ENCODE measurements around the gene LRRFIP1. TPM values are rescaled to one million over a fixed set of nuclear protein-coding genes. Genes with fewer than 3 reads are reported as not detected.

Gene LRRFIP1
- total RNA-seq, 3 donors from 2014 or later (not counting 1 experiment from before 2014, with no cell fraction given): 163 to 207 (median 188) TPM

GRCh38 chr2:237581751-237582746, 45.3 kb upstream of the LRRFIP1 start:
- Mint-ChIP-seq H3K27me3 (ENCODE audit: low read depth in 2 of 2) (peaks cover 0 to 4% of the 10 kb centered on the region in 2 donors), H3K9me3 (no peaks in the 10 kb centered on the region), H3K4me1 (no peaks in the 10 kb centered on the region), H3K4me3 (no peak overlapping the region), H3K27ac (no peak overlapping the region), H3K36me3 (no peaks in the 10 kb centered on the region)
- intact Hi-C loops (cut with micrococcal nuclease): loop anchor here (1.0 kb wide), 1 partner anchor 163 kb away; no protein-coding TSS in a partner anchor
- H3K4me3 ChIP-seq (ENCODE audit: low read length): no peak overlapping the region
- no peak for TF ChIP-seq CTCF (IDR thresholded peaks at IDR 0.05)
- no peaks in the 10 kb centered on the region for H3K9me3 ChIP-seq (ENCODE audit: control insufficient read depth, insufficient read depth, low read length)
- no peaks in the 10 kb centered on the region for H3K27me3 ChIP-seq (ENCODE audit: control insufficient read depth, insufficient read depth, low read length)
- no peaks in the 10 kb centered on the region for H3K36me3 ChIP-seq (ENCODE audit: control insufficient read depth, insufficient read depth, low read length)
- ATAC-seq (peak; percentile 15 to 73 (median 73)), DNase-seq (peak in 1 of 2 donors; percentile 71)
- H3K27ac ChIP-seq (ENCODE audit: low read length): no peak overlapping the region
- no peaks in the 10 kb centered on the region for H3K4me1 ChIP-seq (ENCODE audit: control insufficient read depth, insufficient read depth, low read length)
- WGBS (ENCODE audit: insufficient coverage): 70% methylated on average over 25 of the region's 25 CpGs

- no peak overlapping the region for H3K4me3 ChIP-seq (ENCODE audit: low read length)
- Mint-ChIP-seq H3K27me3 (ENCODE audit: low read depth in 2 of 2) (peaks cover 0 to 10% of the 10 kb centered on the region in 2 donors), H3K4me3 (no peak overlapping the region), H3K4me1 (no peaks in the 10 kb centered on the region), H3K36me3 (no peaks in the 10 kb centered on the region), H3K9me3 (no peaks in the 10 kb centered on the region), H3K27ac (no peak overlapping the region)
- DNase-seq: no peak
- no peaks in the 10 kb centered on the region for H3K4me1 ChIP-seq (ENCODE audit: control insufficient read depth, insufficient read depth, low read length)
- WGBS (ENCODE audit: insufficient coverage): 88% methylated on average over 16 of the region's 19 CpGs
- ATAC-seq: no peak
- intact Hi-C loops (cut with micrococcal nuclease): no loop called here
- H3K9me3 ChIP-seq (ENCODE audit: control insufficient read depth, insufficient read depth, low read length): no peaks in the 10 kb centered on the region
- no peaks in the 10 kb centered on the region for H3K36me3 ChIP-seq (ENCODE audit: control insufficient read depth, insufficient read depth, low read length)
- H3K27ac ChIP-seq (ENCODE audit: low read length): no peak overlapping the region
- no peaks in the 10 kb centered on the region for H3K27me3 ChIP-seq (ENCODE audit: control insufficient read depth, insufficient read depth, low read length)
- TF ChIP-seq CTCF (IDR thresholded peaks at IDR 0.05): no peak
Measured at GRCh38 chr2:237583385-237584295, 43.7 kb upstream of the LRRFIP1 start.

- H3K4me3 Mint-ChIP-seq: no peak overlapping the region
- no peak for DNase-seq
- no peak for ATAC-seq
- no peaks in the 10 kb centered on the region for H3K9me3 Mint-ChIP-seq
- WGBS (ENCODE audit: insufficient coverage): 89% methylated on average over 15 of the region's 15 CpGs
- no peaks in the 10 kb centered on the region for H3K27me3 ChIP-seq (ENCODE audit: control insufficient read depth, insufficient read depth, low read length)
- H3K4me3 ChIP-seq (ENCODE audit: low read length): no peak overlapping the region
- TF ChIP-seq CTCF (IDR thresholded peaks at IDR 0.05): no peak
- peaks cover 0 to 10% of the 10 kb centered on the region in 2 donors for H3K27me3 Mint-ChIP-seq (ENCODE audit: low read depth in 2 of 2)
- no peaks in the 10 kb centered on the region for H3K4me1 Mint-ChIP-seq
- no peak overlapping the region for H3K27ac Mint-ChIP-seq
- H3K4me1 ChIP-seq (ENCODE audit: control insufficient read depth, insufficient read depth, low read length): no peaks in the 10 kb centered on the region
- no peak overlapping the region for H3K27ac ChIP-seq (ENCODE audit: low read length)
- no peaks in the 10 kb centered on the region for H3K9me3 ChIP-seq (ENCODE audit: control insufficient read depth, insufficient read depth, low read length)
- H3K36me3 ChIP-seq (ENCODE audit: control insufficient read depth, insufficient read depth, low read length): no peaks in the 10 kb centered on the region
- no peaks in the 10 kb centered on the region for H3K36me3 Mint-ChIP-seq
- intact Hi-C loops (cut with micrococcal nuclease): no loop called here
Measured at GRCh38 chr2:237585590-237586221, 41.7 kb upstream of the LRRFIP1 start.
